Glutamatergic neuron (in vitro differentiated cells): ENCODE measurements around the gene COBLL1. TPM values are rescaled to one million over a fixed set of nuclear protein-coding genes. Genes with fewer than 3 reads are reported as not detected.

Experiments used
- DNase-seq: peaks from one replicate; pipeline ENCODE4 v3.0.0; 2022
- H3K27ac Mint-ChIP-seq: one replicate; pipeline ENCODE4 v1.8.0; 2020; ENCODE audit warnings: mild to moderate bottlenecking, mixed read lengths, inconsistent platforms; ENCODE audit not compliant: unreplicated experiment
- H3K27me3 Mint-ChIP-seq: one replicate; pipeline ENCODE4 v1.8.0; 2020; ENCODE audit warnings: mild to moderate bottlenecking, moderate library complexity, mixed read lengths, inconsistent platforms; ENCODE audit not compliant: unreplicated experiment
- H3K36me3 Mint-ChIP-seq: one replicate; pipeline ENCODE4 v1.8.0; 2020; ENCODE audit warnings: mild to moderate bottlenecking, mixed read lengths, inconsistent platforms; ENCODE audit not compliant: unreplicated experiment
- H3K4me1 Mint-ChIP-seq: one replicate; pipeline ENCODE4 v1.8.0; 2020; ENCODE audit warnings: mild to moderate bottlenecking, low read depth, mixed read lengths, inconsistent platforms; ENCODE audit not compliant: unreplicated experiment
- H3K4me3 Mint-ChIP-seq: one replicate; pipeline ENCODE4 v1.8.0; 2020; ENCODE audit warnings: mild to moderate bottlenecking, mixed read lengths, inconsistent platforms; ENCODE audit not compliant: unreplicated experiment
- H3K9me3 Mint-ChIP-seq: one replicate; pipeline ENCODE4 v1.8.0; 2020; ENCODE audit warnings: mild to moderate bottlenecking, moderate library complexity, mixed read lengths, inconsistent platforms; ENCODE audit not compliant: unreplicated experiment
- total RNA-seq: library from RNA; stranded (reverse); fragmentation: NEBNext Ultra II Directional; extraction: Animal tissue kit (Norgen Biotek cat#: 25700); gene quantifications from one replicate; pipeline ENCODE4 v1.2.1, GENCODE V29; 2021; ENCODE audit not compliant: unreplicated experiment
- TF ChIP-seq, protein P1 (sequence below): fragments of 200-600 bp; sonication (generic); IDR thresholded peaks from one replicate; pipeline ENCODE4 v1.5.0; 2021; ENCODE audit not compliant: partially characterized antibody, unreplicated experiment

The COBLL1 gene
- total RNA-seq, 1 donor from 2014 or later, result 0.91 TPM

DNA sequence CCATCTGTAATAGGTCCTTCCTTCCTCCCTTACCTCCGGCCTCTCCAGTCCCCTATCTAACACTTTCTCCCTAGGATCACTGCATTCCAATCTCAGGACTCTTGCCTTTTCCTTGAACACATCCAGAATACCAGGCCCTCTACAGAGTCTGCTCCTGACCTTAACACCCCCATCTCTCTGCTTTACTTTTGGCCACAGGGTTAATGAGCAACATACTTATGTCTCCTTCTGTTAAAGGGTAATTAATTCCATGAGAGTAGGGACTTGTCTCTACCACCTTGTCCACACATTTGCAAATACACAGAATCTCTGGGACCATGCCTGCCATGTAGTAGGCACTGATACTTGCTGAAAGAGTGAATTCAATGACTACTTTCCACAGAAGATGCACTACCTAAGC lies 94.9 kb downstream of the COBLL1 start:
- Mint-ChIP-seq H3K27ac (no peak overlapping the region), H3K36me3 (no peaks in the 10 kb centered on the region), H3K9me3 (no peaks in the 10 kb centered on the region), H3K27me3 (no peaks in the 10 kb centered on the region), H3K4me3 (no peak overlapping the region), H3K4me1 (peaks cover 2% of the 10 kb centered on the region)
- no peak for DNase-seq
- TF ChIP-seq, protein P1, sequence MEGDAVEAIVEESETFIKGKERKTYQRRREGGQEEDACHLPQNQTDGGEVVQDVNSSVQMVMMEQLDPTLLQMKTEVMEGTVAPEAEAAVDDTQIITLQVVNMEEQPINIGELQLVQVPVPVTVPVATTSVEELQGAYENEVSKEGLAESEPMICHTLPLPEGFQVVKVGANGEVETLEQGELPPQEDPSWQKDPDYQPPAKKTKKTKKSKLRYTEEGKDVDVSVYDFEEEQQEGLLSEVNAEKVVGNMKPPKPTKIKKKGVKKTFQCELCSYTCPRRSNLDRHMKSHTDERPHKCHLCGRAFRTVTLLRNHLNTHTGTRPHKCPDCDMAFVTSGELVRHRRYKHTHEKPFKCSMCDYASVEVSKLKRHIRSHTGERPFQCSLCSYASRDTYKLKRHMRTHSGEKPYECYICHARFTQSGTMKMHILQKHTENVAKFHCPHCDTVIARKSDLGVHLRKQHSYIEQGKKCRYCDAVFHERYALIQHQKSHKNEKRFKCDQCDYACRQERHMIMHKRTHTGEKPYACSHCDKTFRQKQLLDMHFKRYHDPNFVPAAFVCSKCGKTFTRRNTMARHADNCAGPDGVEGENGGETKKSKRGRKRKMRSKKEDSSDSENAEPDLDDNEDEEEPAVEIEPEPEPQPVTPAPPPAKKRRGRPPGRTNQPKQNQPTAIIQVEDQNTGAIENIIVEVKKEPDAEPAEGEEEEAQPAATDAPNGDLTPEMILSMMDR, result no peak

DNA sequence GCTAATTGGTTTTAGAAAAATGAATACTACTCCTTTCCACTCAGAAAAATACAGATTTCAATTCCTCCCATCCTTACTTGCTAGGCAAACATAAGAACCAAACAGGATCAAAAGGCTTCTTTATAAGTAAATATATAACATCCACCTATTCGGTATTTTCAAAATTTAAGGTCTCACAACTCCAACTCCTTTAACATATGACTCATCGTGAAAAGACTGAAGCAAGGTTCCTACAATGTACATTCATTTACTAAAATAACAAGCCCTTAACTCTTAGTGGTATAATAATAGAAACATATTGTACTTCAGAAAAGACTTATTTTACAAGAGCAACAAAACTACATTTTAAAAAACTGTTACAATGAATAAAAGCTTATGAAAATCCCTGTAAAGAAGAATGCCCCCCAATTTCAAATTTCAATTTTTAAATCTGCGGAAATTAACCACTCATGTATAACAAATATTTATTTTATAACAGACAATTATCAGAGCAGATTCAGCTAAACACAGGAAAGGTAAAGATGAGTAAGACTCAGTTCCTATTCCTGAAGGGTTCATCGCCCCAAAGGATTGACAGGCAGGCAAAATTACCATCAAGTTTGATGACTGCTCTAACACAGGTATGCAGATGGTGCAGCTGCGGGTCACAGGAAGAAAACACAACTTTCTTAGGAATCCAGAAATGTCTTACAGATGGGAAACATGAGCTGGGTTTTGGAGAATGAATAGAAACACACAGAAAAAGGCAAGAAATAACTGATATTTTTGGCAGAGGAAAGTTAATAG lies 96.4 kb downstream of the COBLL1 start:
- no peaks in the 10 kb centered on the region for H3K9me3 Mint-ChIP-seq
- H3K27ac Mint-ChIP-seq, result no peak overlapping the region
- no peak for DNase-seq
- H3K4me3 Mint-ChIP-seq, result no peak overlapping the region
- peaks cover 2% of the 10 kb centered on the region for H3K4me1 Mint-ChIP-seq
- TF ChIP-seq, protein P1, result no peak
- no peaks in the 10 kb centered on the region for H3K36me3 Mint-ChIP-seq
- H3K27me3 Mint-ChIP-seq, result no peaks in the 10 kb centered on the region

DNA sequence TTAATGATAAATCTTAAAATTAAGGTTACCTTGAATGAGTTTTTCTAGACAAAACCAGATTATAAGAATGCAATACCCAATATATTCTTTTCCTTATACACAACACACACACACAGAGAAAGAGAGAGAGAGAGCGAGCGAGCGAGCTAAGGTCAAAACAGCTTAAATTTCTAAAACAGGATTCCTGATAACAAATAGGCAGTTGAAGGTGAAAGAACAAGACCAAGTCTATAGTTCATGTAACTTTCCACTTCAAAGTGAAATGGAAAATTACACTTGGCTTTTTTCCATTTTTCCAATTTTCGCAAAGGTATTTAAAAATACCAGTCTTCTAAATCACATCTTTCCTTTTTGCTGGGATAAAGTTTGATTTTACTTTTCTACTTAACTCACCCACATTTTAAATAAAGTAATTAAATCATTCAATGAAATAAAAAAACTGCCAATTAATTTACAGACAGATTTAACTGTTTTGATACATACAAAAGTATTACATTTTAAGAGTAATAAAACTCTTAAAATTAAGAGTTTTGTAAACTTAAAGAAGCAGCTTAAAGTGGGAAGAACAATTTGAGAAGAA lies 98.8 kb downstream of the COBLL1 start:
- H3K27ac Mint-ChIP-seq, result no peak overlapping the region
- TF ChIP-seq, protein P1, result no peak

DNA sequence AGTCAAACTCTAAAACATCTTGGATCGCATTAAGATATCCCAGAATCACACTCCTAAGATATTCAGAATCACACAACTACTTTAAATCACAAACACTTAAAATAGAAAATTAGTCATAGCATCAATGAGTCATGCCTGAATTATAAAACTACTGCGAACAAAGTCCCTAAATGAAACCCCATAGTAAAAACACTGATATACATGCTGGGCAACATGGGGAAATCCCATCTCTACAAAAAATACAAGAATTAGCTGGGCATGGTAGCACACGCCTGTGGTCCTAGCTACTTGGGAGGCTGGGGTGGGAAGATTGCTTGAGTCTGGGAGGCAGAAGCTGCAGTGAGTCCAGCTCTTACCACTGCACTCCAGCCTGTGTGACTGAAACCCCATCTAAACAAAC lies 101.7 kb downstream of the COBLL1 start:
- Mint-ChIP-seq H3K27me3 (no peaks in the 10 kb centered on the region), H3K36me3 (no peaks in the 10 kb centered on the region), H3K4me1 (no peaks in the 10 kb centered on the region), H3K9me3 (no peaks in the 10 kb centered on the region), H3K4me3 (no peak overlapping the region), H3K27ac (no peak overlapping the region)
- no peak for DNase-seq
- TF ChIP-seq, protein P1, result no peak

More for the DNA sequence above, 98.8 kb downstream of the COBLL1 start:
- no peaks in the 10 kb centered on the region for H3K27me3 Mint-ChIP-seq
- no peaks in the 10 kb centered on the region for H3K36me3 Mint-ChIP-seq
- no peak overlapping the region for H3K4me3 Mint-ChIP-seq
- peaks cover 1% of the 10 kb centered on the region for H3K4me1 Mint-ChIP-seq
- no peaks in the 10 kb centered on the region for H3K9me3 Mint-ChIP-seq
- no peak for DNase-seq

DNA sequence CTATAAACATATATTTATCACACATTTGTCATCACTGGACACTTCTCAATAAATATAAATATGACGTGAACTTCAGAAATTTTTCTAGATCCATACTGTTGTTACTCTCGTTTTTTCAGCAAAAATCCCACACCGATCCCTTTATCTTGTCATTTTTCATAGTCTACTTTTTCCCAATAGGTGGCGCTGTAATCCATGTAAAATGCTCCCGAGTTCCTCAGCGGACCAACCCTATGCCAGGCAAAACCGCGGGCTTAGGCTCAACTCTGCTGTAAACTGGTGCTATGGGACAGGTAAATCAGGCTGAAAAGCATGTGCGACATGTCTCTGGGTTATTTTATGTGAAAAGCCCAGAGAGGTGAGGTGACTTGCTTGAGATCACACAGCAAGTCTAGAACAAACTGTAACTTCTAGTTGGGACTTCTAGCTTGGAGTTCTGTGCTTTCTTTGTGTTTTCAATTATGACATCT lies 104.0 kb downstream of the COBLL1 start:
- Mint-ChIP-seq H3K27ac (no peak overlapping the region), H3K4me3 (no peak overlapping the region), H3K9me3 (no peaks in the 10 kb centered on the region), H3K36me3 (no peaks in the 10 kb centered on the region), H3K4me1 (no peaks in the 10 kb centered on the region), H3K27me3 (no peaks in the 10 kb centered on the region)
- TF ChIP-seq, protein P1, result peak; percentile 88
- DNase-seq, result peak; percentile 39
